ENCODE results near the gene RASAL3.

DNA sequence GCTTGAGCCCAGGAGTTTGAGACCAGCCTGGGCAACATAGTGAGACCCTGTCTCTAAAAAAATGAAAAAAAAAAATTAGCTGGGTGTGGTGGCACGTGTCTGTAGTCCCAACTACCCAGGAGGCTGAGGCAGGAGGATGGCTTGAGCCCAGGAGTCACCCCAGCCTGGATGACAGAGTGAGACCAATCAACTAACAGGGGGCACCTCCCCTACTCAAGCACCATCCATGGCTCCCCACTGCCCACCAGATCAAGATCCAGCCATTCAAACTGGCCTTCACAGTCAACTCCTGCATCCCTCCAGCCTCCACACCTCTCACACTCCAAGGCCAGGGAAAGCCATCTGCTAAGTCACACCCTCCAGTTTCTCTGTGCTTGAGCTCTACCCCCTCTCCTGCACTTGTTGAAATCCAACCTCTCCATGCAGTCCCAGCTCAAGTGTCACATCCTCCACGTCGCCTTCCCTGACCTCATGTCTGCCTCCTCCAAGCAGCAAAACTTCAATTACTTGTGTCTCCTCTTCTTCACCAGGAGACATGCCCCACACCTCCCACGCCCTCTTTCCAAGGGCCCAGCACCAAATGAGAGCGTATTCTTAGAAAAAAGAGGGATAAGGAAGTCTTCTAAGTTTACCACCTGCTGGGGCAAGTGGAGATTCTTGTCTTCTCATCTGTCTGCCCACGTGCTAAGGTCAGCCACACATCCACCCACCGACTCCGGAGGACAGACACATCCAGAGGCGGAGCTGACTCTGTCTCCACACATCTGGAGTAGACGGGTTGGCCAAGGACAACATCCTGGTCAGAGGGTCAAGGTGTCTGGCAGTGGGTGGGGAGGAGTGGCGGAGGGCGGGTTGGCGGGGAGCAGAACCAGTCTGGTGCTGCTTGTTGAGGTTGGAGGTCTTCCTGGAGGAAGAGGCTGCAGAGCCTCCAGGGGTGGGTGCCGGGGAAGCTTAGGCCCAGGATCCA lies 43.0 kb upstream of the RASAL3 start:
- no peak for TF ChIP-seq SUZ12 (IDR thresholded peaks at IDR 0.05; ENCODE audit: extremely low read depth, insufficient read depth, insufficient read length)
- no peak for TF ChIP-seq ZNF274 (IDR thresholded peaks at IDR 0.05; ENCODE audit: low read depth, low read length)
- no peak for TF ChIP-seq YY1 (IDR thresholded peaks at IDR 0.05; ENCODE audit: insufficient read depth, insufficient read length)
